ENCODE results near the gene MISP3. TPM values are rescaled to one million over a fixed set of nuclear protein-coding genes. Genes with fewer than 3 reads are reported as not detected.
"Not testable (repeated sequence)": the region's sequence is repeated elsewhere in the genome, so short reads cannot be mapped to it uniquely, and the experiment has no call there.

MISP3 gene
- total RNA-seq, 5 donors from 2014 or later (not counting 1 experiment from before 2014, with no cell fraction given), result 0.28 to 2.0 (median 1.1) TPM

DNA sequence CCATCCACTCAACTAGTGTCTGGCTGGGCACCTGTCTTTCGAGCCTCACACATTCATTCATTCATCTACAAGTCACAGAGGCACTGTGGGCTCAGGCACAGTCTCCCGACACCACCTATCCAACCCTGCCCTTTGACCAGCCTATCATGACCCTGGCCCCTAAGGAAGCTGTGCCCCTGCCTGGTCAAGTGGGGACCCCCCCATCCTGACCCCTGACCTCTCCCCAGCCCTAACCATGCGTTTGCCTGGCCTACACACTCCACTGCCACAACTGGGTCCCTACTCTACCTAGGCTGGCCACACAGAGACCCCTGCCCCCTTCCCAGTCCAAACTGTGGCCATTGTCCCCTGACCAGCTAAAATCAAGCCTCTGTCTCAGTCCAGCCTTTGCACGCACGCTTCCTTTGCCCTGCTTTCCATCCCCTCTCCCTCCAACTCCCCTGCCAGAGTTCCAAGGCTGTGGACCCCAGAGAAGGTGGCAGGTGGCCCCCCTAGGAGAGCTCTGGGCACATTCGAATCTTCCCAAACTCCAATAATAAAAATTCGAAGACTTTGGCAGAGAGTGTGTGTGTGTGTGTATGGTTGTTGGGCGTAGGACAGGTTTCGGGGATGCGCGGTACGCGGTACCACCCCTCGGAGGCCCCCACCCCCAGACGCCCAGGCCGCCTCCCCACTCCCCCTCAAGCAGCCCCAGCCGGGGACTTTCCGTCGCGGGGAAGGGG, 41.4 kb upstream of the MISP3 start:
- Mint-ChIP-seq H3K4me1 (peaks cover 25 to 54% (median 39%) of the 10 kb centered on the region in 3 donors), H3K9me3 (no peaks in the 10 kb centered on the region), H3K4me3 (peak overlapping the region; percentile 91 to 93 (median 92)), H3K27ac (peak overlapping the region; percentile 94 to 96), H3K27me3 (no peaks in the 10 kb centered on the region), H3K36me3 (peaks cover 7% of the 10 kb centered on the region)
- ChIA-PET CTCF (interaction anchor here in 1 of 2 donors (0.8 to 1.2 kb wide), 7 partner anchors 10 to 149 kb away, joined by 3 read pairs; no protein-coding TSS in a partner anchor), POLR2A (interaction anchor here (0.5 to 1.9 kb wide), 10 partner anchors 12 to 229 kb away, joined by 3 to 14 read pairs (median 4); partner anchors contain the start of genes ASF1B (in 1 of the 2) and RFX1 (in 1 of the 2))
- peak in 1 of 4 experiments; percentile 79 for ATAC-seq (replicated peaks in 1 of 4)
- DNase-seq, result peak in 27 of 35 experiments; percentile 70 to 88 (median 81)
- 50% methylated on average over 9 of the region's 20 CpGs for WGBS (ENCODE audit: insufficient coverage)
- no peaks in the 10 kb centered on the region for H3K27me3 ChIP-seq (replicated peaks in 1 of 2; ENCODE audit: control insufficient read depth in 2 of 2, extremely low read depth in 1 of 2, insufficient read depth in 2 of 2, low read length in 1 of 2)
- peaks cover 8 to 48% of the 10 kb centered on the region in 2 experiments for H3K4me1 ChIP-seq (ENCODE audit: control insufficient read depth in 1 of 2, extremely low read depth in 1 of 2, insufficient read depth in 2 of 2, low read length in 2 of 2)
- peak overlapping the region; percentile 98 for H3K27ac ChIP-seq (ENCODE audit: low read length)
- H3K9me3 ChIP-seq, result no peaks in the 10 kb centered on the region
- H3K36me3 ChIP-seq (ENCODE audit: control insufficient read depth in 2 of 2, extremely low read depth in 1 of 2, insufficient read depth in 1 of 2, low read length in 1 of 2), result peaks cover 0 to 13% of the 10 kb centered on the region in 2 donors
- H3K4me3 ChIP-seq (ENCODE audit: control insufficient read depth in 1 of 2, extremely low read depth in 1 of 2, low read length in 1 of 2), result peak overlapping the region; percentile 54 to 93

DNA sequence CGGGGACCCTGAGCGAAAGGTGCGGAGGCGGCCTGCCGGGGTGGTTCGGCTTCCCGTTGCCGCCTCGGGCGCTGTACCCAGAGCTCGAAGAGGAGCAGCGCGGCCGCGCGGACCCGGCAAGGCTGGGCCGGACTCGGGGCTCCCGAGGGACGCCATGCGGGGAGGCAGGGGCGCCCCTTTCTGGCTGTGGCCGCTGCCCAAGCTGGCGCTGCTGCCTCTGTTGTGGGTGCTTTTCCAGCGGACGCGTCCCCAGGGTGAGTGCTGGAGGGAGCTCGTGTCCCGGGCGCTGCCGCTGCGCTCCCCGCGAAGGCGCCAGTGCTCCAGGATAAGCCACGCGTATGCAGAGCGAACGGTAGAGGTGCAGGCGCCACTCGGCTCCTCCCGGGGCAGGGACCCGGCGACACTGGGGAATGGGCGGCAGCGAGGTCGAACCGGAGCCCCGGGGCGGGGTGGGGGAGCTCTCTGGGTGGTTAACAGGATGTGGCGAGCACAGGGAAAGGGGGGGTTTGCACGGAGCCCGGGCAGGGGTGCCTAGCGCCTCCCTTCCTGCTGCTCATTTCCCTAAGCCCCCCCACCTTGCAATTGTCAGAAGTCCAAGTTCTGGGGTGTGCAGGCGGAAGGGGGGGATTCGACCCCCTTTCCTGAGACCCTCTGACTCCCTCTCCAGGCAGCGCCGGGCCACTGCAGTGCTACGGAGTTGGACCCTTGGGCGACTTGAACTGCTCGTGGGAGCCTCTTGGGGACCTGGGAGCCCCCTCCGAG, 40.7 kb upstream of the MISP3 start, which contains the start of gene IL27RA:
TSS of gene IL27RA (plus strand) at position 44 of the 762 bp plus-strand sequence. CDS start at position 155, 111 bp downstream.
- ATAC-seq (replicated peaks in 1 of 4), result peak; percentile 81 to 92 (median 90)
- POLR2A ChIA-PET, result interaction anchor here (0.6 to 1.9 kb wide), 8 partner anchors 25 to 228 kb away, joined by 3 to 14 read pairs (median 6); partner anchors contain the start of genes ASF1B (in 1 of the 2) and RFX1 (in 1 of the 2)
- Histone ChIP-seq H3K9me3 (no peaks in the 10 kb centered on the region), H3K27me3 (replicated peaks in 1 of 2; ENCODE audit: control insufficient read depth in 2 of 2, extremely low read depth in 1 of 2, insufficient read depth in 2 of 2, low read length in 1 of 2) (no peaks in the 10 kb centered on the region), H3K27ac (ENCODE audit: low read length) (peak within 1 kb of the TSS; percentile 98), H3K4me3 (ENCODE audit: control insufficient read depth in 1 of 2, extremely low read depth in 1 of 2, low read length in 1 of 2) (peak within 1 kb of the TSS; percentile 71 to 93), H3K4me1 (ENCODE audit: control insufficient read depth in 1 of 2, extremely low read depth in 1 of 2, insufficient read depth in 2 of 2, low read length in 2 of 2) (peaks cover 8 to 48% of the 10 kb centered on the region in 2 experiments), H3K36me3 (ENCODE audit: control insufficient read depth in 2 of 2, extremely low read depth in 1 of 2, insufficient read depth in 1 of 2, low read length in 1 of 2) (peaks cover 0 to 19% of the 10 kb centered on the region in 2 donors)
- Mint-ChIP-seq H3K9me3 (no peaks in the 10 kb centered on the region), H3K4me1 (peaks cover 27 to 55% (median 39%) of the 10 kb centered on the region in 3 donors), H3K4me3 (peak within 1 kb of the TSS; percentile 91 to 93 (median 92)), H3K36me3 (peaks cover 11% of the 10 kb centered on the region), H3K27me3 (no peaks in the 10 kb centered on the region), H3K27ac (peak within 1 kb of the TSS; percentile 94 to 96)
- WGBS (ENCODE audit: insufficient coverage), result 0% methylated on average over 43 of the region's 63 CpGs
- DNase-seq, result peak; percentile 72 to 91 (median 83)
- CTCF ChIA-PET, result interaction anchor here in 1 of 2 donors (0.6 to 1.2 kb wide), 9 partner anchors 10 to 150 kb away, joined by 3 read pairs; partner anchors contain the start of gene ASF1B

DNA sequence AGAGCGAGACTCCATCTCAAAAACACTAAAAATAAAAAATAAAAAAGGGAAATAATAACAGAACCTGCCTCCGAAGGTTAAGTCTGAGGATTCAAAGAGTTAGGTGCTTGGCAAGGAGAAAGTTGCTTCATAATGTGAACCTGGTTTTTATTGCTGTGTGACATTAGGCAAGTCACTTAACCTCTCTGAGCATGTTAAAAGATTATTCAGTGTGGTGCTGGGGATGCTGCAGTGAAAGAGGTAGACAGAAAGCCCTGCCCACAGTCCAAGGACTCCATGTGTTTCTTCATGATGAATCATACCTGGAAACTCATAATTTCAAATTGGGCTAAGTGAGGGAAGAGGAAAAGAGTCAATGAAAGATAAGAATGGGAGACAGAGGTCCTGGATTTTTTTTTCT, 38.6 kb upstream of the MISP3 start:
- CTCF ChIA-PET, result interaction anchor here in 1 of 2 donors (0.6 kb wide), 1 partner anchor 15 kb away, joined by 4 read pairs; no protein-coding TSS in a partner anchor
- peak overlapping the region; percentile 10 to 93 (median 34) for H3K4me3 Mint-ChIP-seq
- peaks cover 8 to 57% of the 10 kb centered on the region in 2 experiments for H3K4me1 ChIP-seq (ENCODE audit: control insufficient read depth in 1 of 2, extremely low read depth in 1 of 2, insufficient read depth in 2 of 2, low read length in 2 of 2)

DNA sequence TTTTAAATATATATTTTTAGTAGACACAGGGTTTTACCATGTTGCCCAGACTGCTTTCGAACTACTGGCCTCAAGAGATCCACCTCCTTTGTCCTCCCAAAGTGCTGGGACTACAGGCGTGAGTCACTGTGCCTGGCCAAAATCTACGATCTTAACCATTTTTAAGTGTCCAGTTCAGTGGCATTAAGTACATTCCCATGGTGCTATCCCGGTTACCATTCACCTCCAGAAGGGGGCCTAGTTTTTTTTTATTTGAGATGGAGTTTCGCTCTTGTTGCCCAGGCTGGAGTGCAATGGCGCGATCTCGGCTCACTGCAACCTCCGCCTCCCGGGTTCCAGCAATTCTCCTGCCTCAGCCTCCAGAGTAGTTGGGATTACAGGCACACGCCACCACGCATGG, 37.4 kb upstream of the MISP3 start:
- not testable (repeated sequence) for H3K27ac Mint-ChIP-seq; H3K9me3 Mint-ChIP-seq; DNase-seq; H3K4me3 Mint-ChIP-seq; ATAC-seq (replicated peaks in 1 of 4); H3K27ac ChIP-seq (ENCODE audit: low read length); H3K27me3 ChIP-seq (replicated peaks in 1 of 2; ENCODE audit: control insufficient read depth in 2 of 2, extremely low read depth in 1 of 2, insufficient read depth in 2 of 2, low read length in 1 of 2); H3K9me3 ChIP-seq; H3K27me3 Mint-ChIP-seq; H3K4me3 ChIP-seq (ENCODE audit: control insufficient read depth in 1 of 2, extremely low read depth in 1 of 2, low read length in 1 of 2)
- peaks cover 20% of the 10 kb centered on the region for H3K36me3 Mint-ChIP-seq
- ChIA-PET CTCF (interaction anchor here in 1 of 2 donors (0.7 kb wide), 1 partner anchor 1017 kb away, joined by 4 read pairs; no protein-coding TSS in a partner anchor), POLR2A (interaction anchor here in 1 of 2 donors (0.6 kb wide), 1 partner anchor 10 kb away, joined by 4 read pairs; no protein-coding TSS in a partner anchor)
- Histone ChIP-seq H3K36me3 (ENCODE audit: control insufficient read depth in 2 of 2, extremely low read depth in 1 of 2, insufficient read depth in 1 of 2, low read length in 1 of 2) (peaks cover 0 to 50% of the 10 kb centered on the region in 2 donors), H3K4me1 (ENCODE audit: control insufficient read depth in 1 of 2, extremely low read depth in 1 of 2, insufficient read depth in 2 of 2, low read length in 2 of 2) (peaks cover 8 to 60% of the 10 kb centered on the region in 2 experiments)
- H3K4me1 Mint-ChIP-seq, result peaks cover 32 to 52% (median 38%) of the 10 kb centered on the region in 3 donors
- 95% methylated on average over 10 of the region's 12 CpGs for WGBS (ENCODE audit: insufficient coverage)

More for the DNA sequence above, 38.6 kb upstream of the MISP3 start:
- no peak for DNase-seq
- peaks cover 0 to 38% of the 10 kb centered on the region in 2 donors for H3K36me3 ChIP-seq (ENCODE audit: control insufficient read depth in 2 of 2, extremely low read depth in 1 of 2, insufficient read depth in 1 of 2, low read length in 1 of 2)
- WGBS (ENCODE audit: insufficient coverage), result no CpG with 5 or more reads among the region's 2 CpGs
- H3K27me3 ChIP-seq (replicated peaks in 1 of 2; ENCODE audit: control insufficient read depth in 2 of 2, extremely low read depth in 1 of 2, insufficient read depth in 2 of 2, low read length in 1 of 2), result no peaks in the 10 kb centered on the region
- H3K27me3 Mint-ChIP-seq, result no peaks in the 10 kb centered on the region
- ATAC-seq (replicated peaks in 1 of 4), result no peak
- H3K9me3 Mint-ChIP-seq, result no peaks in the 10 kb centered on the region
- peaks cover 20% of the 10 kb centered on the region for H3K36me3 Mint-ChIP-seq
- peak overlapping the region; percentile 64 to 77 for H3K27ac Mint-ChIP-seq
- no peak overlapping the region for H3K4me3 ChIP-seq (ENCODE audit: control insufficient read depth in 1 of 2, extremely low read depth in 1 of 2, low read length in 1 of 2)
- POLR2A ChIA-PET, result interaction anchor here in 1 of 2 donors (0.7 kb wide), 1 partner anchor 64 kb away, joined by 3 read pairs; no protein-coding TSS in a partner anchor
- H3K4me1 Mint-ChIP-seq, result peaks cover 28 to 53% (median 41%) of the 10 kb centered on the region in 3 donors
- no peak overlapping the region for H3K27ac ChIP-seq (ENCODE audit: low read length)
- H3K9me3 ChIP-seq, result no peaks in the 10 kb centered on the region

DNA sequence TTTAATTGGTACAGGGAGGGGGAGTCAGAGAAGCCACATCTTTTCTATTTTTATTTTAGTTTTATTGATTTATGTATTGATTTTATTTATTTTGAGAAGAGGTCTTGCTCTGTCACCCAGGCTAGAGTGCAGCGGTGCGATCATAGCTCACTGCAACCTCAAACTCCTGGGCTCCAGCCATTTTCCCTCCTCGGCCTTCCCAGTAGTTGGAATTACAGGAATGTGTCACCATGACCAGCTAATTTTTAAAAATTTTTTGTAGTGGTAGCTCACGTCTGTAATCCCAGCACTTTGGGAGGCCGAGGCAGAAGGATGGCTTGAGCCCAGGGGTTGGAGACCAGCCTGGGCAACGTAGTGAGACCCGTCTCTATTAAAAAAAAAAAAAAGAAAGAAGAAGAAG, 36.9 kb upstream of the MISP3 start:
- DNase-seq (no peak), ATAC-seq (replicated peaks in 1 of 4) (no peak)
- Histone ChIP-seq H3K27ac (ENCODE audit: low read length) (no peak overlapping the region), H3K4me3 (ENCODE audit: control insufficient read depth in 1 of 2, extremely low read depth in 1 of 2, low read length in 1 of 2) (no peak overlapping the region), H3K27me3 (replicated peaks in 1 of 2; ENCODE audit: control insufficient read depth in 2 of 2, extremely low read depth in 1 of 2, insufficient read depth in 2 of 2, low read length in 1 of 2) (no peaks in the 10 kb centered on the region), H3K36me3 (ENCODE audit: control insufficient read depth in 2 of 2, extremely low read depth in 1 of 2, insufficient read depth in 1 of 2, low read length in 1 of 2) (peaks cover 0 to 55% of the 10 kb centered on the region in 2 donors), H3K9me3 (no peaks in the 10 kb centered on the region), H3K4me1 (ENCODE audit: control insufficient read depth in 1 of 2, extremely low read depth in 1 of 2, insufficient read depth in 2 of 2, low read length in 2 of 2) (peaks cover 8 to 56% of the 10 kb centered on the region in 2 experiments)
- ChIA-PET POLR2A (interaction anchor here (0.6 to 0.7 kb wide), 3 partner anchors 9 to 148 kb away, joined by 4 to 11 read pairs (median 7); no protein-coding TSS in a partner anchor), CTCF (interaction anchor here (0.7 to 0.9 kb wide), 3 partner anchors 13 to 1017 kb away, joined by 3 to 4 read pairs (median 4); no protein-coding TSS in a partner anchor)
- Mint-ChIP-seq H3K4me3 (peak overlapping the region in 1 of 3 donors; percentile 7), H3K27ac (no peak overlapping the region), H3K27me3 (no peaks in the 10 kb centered on the region), H3K9me3 (no peaks in the 10 kb centered on the region), H3K4me1 (peaks cover 28 to 46% (median 33%) of the 10 kb centered on the region in 3 donors), H3K36me3 (peaks cover 20% of the 10 kb centered on the region)
- 83% methylated on average over 1 of the region's 7 CpGs for WGBS (ENCODE audit: insufficient coverage)
